ENCODE results near the gene CTTNBP2NL.
"Not testable (repeated sequence)": the region's sequence is repeated elsewhere in the genome, so short reads cannot be mapped to it uniquely, and the experiment has no call there.

CTTNBP2NL gene

DNA sequence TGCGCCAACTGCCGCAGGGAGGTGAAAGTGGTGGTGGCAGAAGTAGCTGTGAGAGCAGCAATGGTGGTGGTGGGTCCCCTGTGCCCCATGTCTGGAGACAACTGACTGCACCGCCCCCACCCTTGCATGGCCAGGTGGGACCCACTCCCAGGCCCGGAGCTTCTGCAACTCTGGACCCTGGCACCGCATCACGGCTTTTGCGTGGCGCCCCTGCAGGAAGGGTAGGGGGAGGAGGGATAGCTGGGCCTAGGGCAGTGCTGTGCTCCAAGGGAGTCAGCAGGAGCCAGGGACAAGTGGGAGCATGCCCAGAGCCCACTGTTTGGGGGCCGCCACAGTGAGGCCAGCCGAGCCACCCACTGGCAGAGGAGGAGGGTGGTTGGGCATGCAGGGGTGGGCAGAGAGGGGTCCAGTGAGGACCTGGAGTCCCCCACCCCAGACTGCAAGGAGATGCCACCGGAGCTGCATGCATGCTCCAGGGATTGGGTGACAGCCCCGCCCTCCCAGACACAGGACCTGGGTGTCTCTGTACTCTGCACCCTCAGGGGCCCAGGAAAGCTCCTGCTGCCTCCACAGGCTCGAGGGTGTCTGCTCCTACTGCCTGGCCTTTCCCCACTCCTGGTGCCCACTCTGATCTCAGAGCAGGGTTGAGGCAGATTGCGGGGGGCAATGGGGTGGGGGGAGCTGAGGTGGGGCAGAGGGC, 9.8 kb upstream of the CTTNBP2NL start:
- H3K4me1 ChIP-seq, result peaks cover 2 to 15% (median 3%) of the 10 kb centered on the region in 10 experiments; a peak in 18 of 20 replicates
- H3K27ac ChIP-seq, result no peak overlapping the region
- no peaks in the 10 kb centered on the region for H3K9me3 ChIP-seq (replicated peaks in 1 of 11)
- no peaks in the 10 kb centered on the region for H4K20me1 ChIP-seq
- H3K4me3 ChIP-seq, result no peak overlapping the region
- H3K9ac ChIP-seq, result no peak overlapping the region
- H3K4me2 ChIP-seq, result no peak overlapping the region
- H3K27me3 ChIP-seq, result no peaks in the 10 kb centered on the region
- no peak for TF ChIP-seq Cebpa-rat (IDR thresholded peaks at IDR 0.05)
- no peaks in the 10 kb centered on the region for H3K36me3 ChIP-seq

DNA sequence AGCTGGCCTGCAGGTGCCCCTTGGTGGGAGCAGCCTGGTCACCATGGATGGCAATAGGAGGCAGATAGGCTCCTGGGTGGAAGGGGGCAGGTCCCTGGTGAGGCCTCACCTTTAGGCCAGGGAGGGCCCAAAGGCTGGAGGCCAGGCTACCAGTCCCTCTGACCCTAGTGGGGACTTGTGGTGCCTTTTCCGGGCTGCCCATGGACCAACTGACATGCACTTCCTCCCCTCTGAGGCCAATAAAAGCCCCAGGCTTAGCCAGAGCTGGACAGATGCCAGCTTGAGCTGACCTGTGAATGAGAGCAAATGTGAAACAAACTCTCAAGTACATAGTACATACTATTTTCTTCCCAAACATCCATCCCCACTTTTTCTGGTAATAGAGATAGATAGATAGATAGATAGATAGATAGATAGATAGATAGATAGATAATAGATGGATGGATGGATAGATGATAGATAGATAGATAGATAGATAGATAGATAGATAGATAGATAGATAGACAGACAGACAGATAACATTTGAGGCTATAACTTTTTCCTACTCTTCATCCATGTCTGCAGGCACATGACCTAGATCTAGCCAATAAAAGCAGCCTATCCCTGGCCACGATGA, 9.2 kb upstream of the CTTNBP2NL start:
- Histone ChIP-seq H3K4me2 (no peak overlapping the region), H3K9me3 (replicated peaks in 1 of 11) (no peaks in the 10 kb centered on the region), H3K27me3 (no peaks in the 10 kb centered on the region), H4K20me1 (no peaks in the 10 kb centered on the region), H3K36me3 (no peaks in the 10 kb centered on the region), H3K4me1 (peaks cover 6 to 21% (median 8%) of the 10 kb centered on the region in 10 experiments; a peak in 18 of 20 replicates), H3K27ac (no peak overlapping the region), H3K4me3 (no peak overlapping the region), H3K9ac (no peak overlapping the region)
- no peak for TF ChIP-seq Cebpa-rat (IDR thresholded peaks at IDR 0.05)

GRCh38 chr1:112387807-112388206, 8.2 kb upstream of the CTTNBP2NL start:
- H3K36me3 ChIP-seq, result no peaks in the 10 kb centered on the region

DNA sequence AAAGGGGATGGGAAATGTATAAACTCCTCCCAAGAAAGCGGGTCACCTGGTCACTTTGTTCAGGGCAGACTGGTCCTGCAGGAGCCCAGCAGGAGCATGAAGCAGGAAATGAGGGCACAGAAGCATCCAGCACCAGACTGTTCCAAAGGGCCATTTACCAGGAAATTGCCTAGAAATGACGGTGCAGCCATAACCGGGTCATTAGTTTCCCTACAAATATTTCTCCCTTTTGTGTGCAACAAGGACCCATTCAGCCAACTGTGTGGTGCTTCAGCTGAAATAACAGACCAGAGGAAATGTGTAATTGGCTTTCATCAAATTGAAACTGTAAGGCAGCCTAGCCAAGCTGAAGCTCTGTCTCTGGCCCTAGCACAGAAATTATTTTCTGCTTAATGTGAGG, 7.6 kb upstream of the CTTNBP2NL start:
- Histone ChIP-seq H3K27ac (no peak overlapping the region), H3K4me1 (peaks cover 7 to 37% (median 14%) of the 10 kb centered on the region in 10 experiments), H3K27me3 (no peaks in the 10 kb centered on the region), H3K4me2 (peak overlapping the region in 1 of 11 experiments; percentile 1; a peak in 1 of 22 replicates), H3K9ac (no peak overlapping the region), H3K4me3 (no peak overlapping the region), H3K36me3 (no peaks in the 10 kb centered on the region), H4K20me1 (no peaks in the 10 kb centered on the region), H3K9me3 (replicated peaks in 1 of 11) (no peaks in the 10 kb centered on the region)
- no peak for TF ChIP-seq Cebpa-rat (IDR thresholded peaks at IDR 0.05)

More at GRCh38 chr1:112387807-112388206, 8.2 kb upstream of the CTTNBP2NL start:
- Histone ChIP-seq H3K4me2 (no peak overlapping the region; a peak in 1 of 22 replicates), H3K4me3 (no peak overlapping the region), H3K4me1 (peaks cover 6 to 31% (median 10%) of the 10 kb centered on the region in 10 experiments; a peak in 19 of 20 replicates), H4K20me1 (no peaks in the 10 kb centered on the region), H3K27ac (no peak overlapping the region), H3K27me3 (no peaks in the 10 kb centered on the region), H3K9me3 (replicated peaks in 1 of 11) (no peaks in the 10 kb centered on the region), H3K9ac (no peak overlapping the region)
- TF ChIP-seq Cebpa-rat (IDR thresholded peaks at IDR 0.05), result no peak

DNA sequence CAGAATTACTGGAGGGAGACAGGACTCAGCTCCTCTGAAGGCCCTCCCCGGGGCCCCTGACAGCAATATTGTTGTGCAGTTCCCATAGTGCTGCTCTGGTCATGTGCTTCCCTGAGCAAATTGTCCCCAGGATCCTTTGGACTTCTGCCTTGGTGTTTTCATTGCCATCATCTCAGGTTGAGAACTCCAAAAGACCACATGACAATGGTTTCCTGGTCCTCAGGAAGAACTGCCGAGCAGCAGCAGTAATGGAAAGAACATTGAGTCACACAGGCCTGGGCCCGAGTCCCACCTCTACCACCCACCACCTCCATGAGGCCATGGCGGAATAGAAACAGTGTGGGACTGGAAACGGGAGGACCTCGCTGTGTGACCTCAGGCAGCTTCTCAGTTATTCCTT, 6.3 kb upstream of the CTTNBP2NL start:
- 0 out of 22 replicates have a peak overlapping the region, but pooled peaks of 1 of the 11 experiments have one; percentile 61 for H3K9ac ChIP-seq
- H3K36me3 ChIP-seq, result no peaks in the 10 kb centered on the region
- no peaks in the 10 kb centered on the region for H4K20me1 ChIP-seq
- no peak overlapping the region for H3K4me3 ChIP-seq
- peak overlapping the region in 1 of 11 experiments; percentile 35; a peak in 1 of 22 replicates for H3K4me2 ChIP-seq
- H3K27me3 ChIP-seq, result no peaks in the 10 kb centered on the region
- H3K27ac ChIP-seq, result no peak overlapping the region
- no peak for TF ChIP-seq Cebpa-rat (IDR thresholded peaks at IDR 0.05)
- H3K4me1 ChIP-seq, result peaks cover 19 to 47% (median 26%) of the 10 kb centered on the region in 10 experiments
- H3K9me3 ChIP-seq (replicated peaks in 1 of 11), result no peaks in the 10 kb centered on the region

GRCh38 chr1:112390335-112390734, 5.7 kb upstream of the CTTNBP2NL start:
- Histone ChIP-seq H3K4me1 (peaks cover 26 to 53% (median 32%) of the 10 kb centered on the region in 10 experiments), H3K4me2 (peak overlapping the region; percentile 68 to 93 (median 87); a peak in 20 of 22 replicates), H3K9ac (peak overlapping the region in 2 of 11 experiments; percentile 65 to 71; a peak in 3 of 22 replicates), H3K4me3 (peak overlapping the region in 3 of 10 experiments; percentile 48 to 63 (median 56); a peak in 3 of 20 replicates)
- H3K36me3 ChIP-seq; H3K27me3 ChIP-seq; H4K20me1 ChIP-seq; H3K27ac ChIP-seq; H3K9me3 ChIP-seq (replicated peaks in 1 of 11): not testable (repeated sequence)

DNA sequence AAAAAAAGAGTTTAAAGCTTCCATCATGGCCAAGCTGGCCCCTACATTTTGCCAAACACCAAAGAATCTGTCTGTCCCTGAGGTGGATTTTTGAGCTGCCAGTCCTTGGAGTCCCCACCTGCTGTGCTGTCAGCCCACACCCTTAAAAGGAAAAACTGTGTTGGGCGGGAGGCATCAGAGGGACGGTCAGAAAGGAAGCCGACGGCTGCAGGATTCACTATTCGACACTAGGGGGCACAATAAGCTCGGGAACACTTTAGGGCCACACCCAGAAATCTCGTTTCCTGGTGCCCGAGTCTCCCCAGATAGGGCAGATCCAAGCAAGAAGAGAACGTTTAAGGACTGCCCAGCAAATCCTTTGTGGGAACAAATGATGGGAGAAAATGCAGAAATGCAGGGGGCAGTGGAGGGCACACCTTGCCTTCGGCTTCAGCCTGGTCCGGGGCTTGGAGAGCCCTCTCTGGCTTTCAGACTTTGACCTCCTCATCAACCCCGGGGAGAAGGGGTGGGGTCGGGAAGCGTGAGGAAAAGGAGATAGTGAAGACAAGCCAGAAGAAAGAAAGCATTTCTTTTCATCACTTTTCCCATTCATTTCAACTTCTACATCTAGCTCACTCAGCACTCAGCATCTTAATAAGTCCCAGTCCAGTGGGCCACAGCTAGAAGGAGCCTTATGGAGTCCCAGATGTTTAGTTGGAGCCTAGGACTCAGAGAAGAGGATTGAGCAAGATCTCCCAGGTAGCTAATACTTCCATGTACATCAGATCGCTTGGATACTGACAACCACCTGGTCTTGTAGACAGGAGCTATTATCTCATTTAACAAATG, 5.0 kb upstream of the CTTNBP2NL start:
- H3K4me1 ChIP-seq, result peaks cover 30 to 57% (median 37%) of the 10 kb centered on the region in 10 experiments
- H3K4me2 ChIP-seq, result peak overlapping the region; percentile 68 to 93 (median 87)
- peak overlapping the region; percentile 44 to 67 (median 56) for H3K4me3 ChIP-seq
- no peaks in the 10 kb centered on the region for H3K36me3 ChIP-seq
- H3K9ac ChIP-seq, result peak overlapping the region; percentile 41 to 71 (median 65); a peak in 21 of 22 replicates
- peak overlapping the region in 7 of 11 experiments; percentile 39 to 67 (median 47); a peak in 13 of 22 replicates for H3K27ac ChIP-seq
- no peaks in the 10 kb centered on the region for H3K27me3 ChIP-seq
- H3K9me3 ChIP-seq (replicated peaks in 1 of 11), result no peaks in the 10 kb centered on the region
- no peaks in the 10 kb centered on the region for H4K20me1 ChIP-seq
- no peak for TF ChIP-seq Cebpa-rat (IDR thresholded peaks at IDR 0.05)

GRCh38 chr1:112391603-112391940, 4.4 kb upstream of the CTTNBP2NL start:
- Histone ChIP-seq H3K27me3 (no peaks in the 10 kb centered on the region), H3K9ac (peak overlapping the region in 7 of 11 experiments; percentile 41 to 71 (median 65); a peak in 9 of 22 replicates), H3K27ac (peak overlapping the region in 3 of 11 experiments; percentile 40 to 59 (median 47); a peak in 6 of 22 replicates), H3K4me1 (peaks cover 31 to 57% (median 37%) of the 10 kb centered on the region in 10 experiments), H3K4me3 (peak overlapping the region in 6 of 10 experiments; percentile 48 to 67 (median 59); a peak in 11 of 20 replicates), H3K9me3 (replicated peaks in 1 of 11) (no peaks in the 10 kb centered on the region), H4K20me1 (no peaks in the 10 kb centered on the region), H3K4me2 (peak overlapping the region; percentile 68 to 93 (median 87); a peak in 20 of 22 replicates), H3K36me3 (no peaks in the 10 kb centered on the region)
- TF ChIP-seq Cebpa-rat (IDR thresholded peaks at IDR 0.05), result no peak
